Prostate gland (tissue), 2 donors: ENCODE measurements around the gene NANP.

ENCODE experiments used
- CTCF ChIP-seq, 4 experiments: fragments of 200-600 bp in 2 of 4; fragments of 450-650 bp in 2 of 4; sonication (generic) in 2 of 4; IDR thresholded peaks; 1 replicate in 3 of 4; 2 replicates in 1 of 4; pipeline ENCODE4 v1.5.1; 2016 to 2019; ENCODE audit warnings: antibody characterized with exemption in 4 of 4, mild to moderate bottlenecking in 2 of 4, moderate library complexity in 2 of 4
- POLR2A ChIP-seq: fragments of 450-650 bp; IDR thresholded peaks from one replicate; pipeline ENCODE4 v1.6.1; 2016; ENCODE audit warnings: antibody characterized with exemption, mild to moderate bottlenecking
- POLR2AphosphoS5 ChIP-seq: sonication (generic); formaldehyde crosslinking; IDR thresholded peaks from one replicate; pipeline ENCODE4 v1.6.1; 2017; ENCODE audit warnings: antibody characterized with exemption

- TF ChIP-seq CTCF (IDR thresholded peaks at IDR 0.05) (no peak), POLR2AphosphoS5 (no peak), POLR2A (no peak)
Observed at GRCh38 chr20:25573288-25574251, 50.2 kb downstream of the NANP start.
